Activated T-cell treated with anti-CD3 and anti-CD28 coated beads for 1 hour (primary cell): ENCODE results near the gene GRPEL2.

Experiments used
- DNase-seq: peaks from one replicate; pipeline ENCODE4 v3.0.0-alpha.2; 2020; ENCODE audit warnings: low read depth

Gene GRPEL2

GRCh38 chr5:149319174-149319573, 26.1 kb upstream of the GRPEL2 start:
- DNase-seq, result no peak

DNA sequence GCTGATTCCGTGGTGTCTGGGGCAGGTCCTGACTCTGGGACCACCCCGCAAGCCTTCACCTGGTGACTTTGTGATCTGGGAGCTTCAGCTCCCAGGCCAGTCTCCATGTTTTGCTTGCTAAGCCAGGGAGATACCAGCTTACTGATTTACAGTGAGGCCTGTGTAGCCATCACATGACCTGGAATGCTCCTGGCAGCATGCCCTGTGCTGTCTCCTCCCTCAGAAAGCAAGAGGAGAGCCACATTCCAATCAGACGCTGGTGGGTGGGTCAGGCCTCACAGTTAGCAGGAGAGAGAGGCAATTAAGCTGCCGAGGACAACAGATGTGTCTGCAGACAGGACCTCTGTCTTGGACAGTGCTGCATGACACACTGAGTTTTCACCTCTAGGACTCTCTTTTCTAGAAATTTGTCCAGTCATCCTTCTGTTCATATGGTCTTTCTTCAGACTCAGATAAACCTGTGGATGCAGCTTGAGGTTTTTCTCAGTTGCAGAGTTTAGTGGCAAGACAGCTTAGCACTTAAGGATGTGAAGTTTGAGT, 24.4 kb upstream of the GRPEL2 start:
- no peak for DNase-seq

GRCh38 chr5:149322518-149322917, 22.8 kb upstream of the GRPEL2 start:
- DNase-seq, result no peak

DNA sequence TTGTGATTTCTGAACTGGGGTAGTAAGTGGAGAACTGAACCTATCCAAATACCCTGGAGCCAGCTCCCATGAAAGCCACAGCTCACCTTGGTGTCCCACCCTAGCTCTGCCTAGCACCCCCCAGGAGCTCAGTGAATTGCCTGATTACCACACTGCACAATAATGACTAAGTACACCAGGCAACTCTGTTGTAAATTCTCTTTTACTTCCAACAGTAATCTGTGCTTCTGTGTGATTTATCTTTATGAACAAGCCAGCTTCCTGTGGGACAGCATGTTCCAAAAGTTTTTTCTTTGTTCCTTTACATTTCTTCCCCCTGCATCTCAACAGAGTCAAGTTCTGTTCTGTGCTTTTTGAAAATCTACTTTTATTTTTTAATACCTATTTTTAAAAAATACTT, 22.1 kb upstream of the GRPEL2 start:
- DNase-seq, result no peak

DNA sequence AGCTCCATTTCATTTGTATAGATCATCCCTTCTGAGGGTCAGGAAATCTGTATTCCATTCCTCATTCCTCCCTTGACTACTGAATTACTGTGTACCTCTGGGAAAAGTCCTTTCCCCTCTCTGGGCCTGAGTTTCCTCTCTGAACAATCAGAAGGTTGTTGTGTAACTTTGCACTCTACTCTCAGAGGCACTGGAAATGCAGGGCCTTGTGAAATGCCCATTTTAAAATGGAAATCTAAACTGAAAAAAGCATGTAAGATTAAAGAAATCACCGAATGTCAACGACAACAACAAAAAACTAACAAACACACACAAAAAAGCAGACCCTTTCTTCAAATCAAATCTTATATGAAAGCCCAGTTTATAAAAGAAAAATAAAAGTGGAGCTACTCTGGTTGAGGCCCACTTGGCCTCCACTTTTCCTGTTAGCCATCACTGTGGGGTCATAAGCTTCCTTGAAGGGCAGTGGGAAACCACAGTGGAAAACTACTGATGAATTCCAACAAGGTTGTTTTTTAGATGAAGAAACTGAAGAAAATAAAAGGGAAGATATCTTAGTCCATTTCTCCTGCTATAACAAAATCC, 21.6 kb upstream of the GRPEL2 start:
- no peak for DNase-seq

- no peak for DNase-seq
These were observed 20.7 kb upstream of the GRPEL2 start for GRCh38 chr5:149324641-149325040.

GRCh38 chr5:149325166-149325735, 20.0 kb upstream of the GRPEL2 start:
- DNase-seq, result no peak

- DNase-seq, result no peak
These were observed 19.4 kb upstream of the GRPEL2 start for GRCh38 chr5:149325894-149326293.

- no peak for DNase-seq
These were observed 18.7 kb upstream of the GRPEL2 start for GRCh38 chr5:149326611-149327010.

DNA sequence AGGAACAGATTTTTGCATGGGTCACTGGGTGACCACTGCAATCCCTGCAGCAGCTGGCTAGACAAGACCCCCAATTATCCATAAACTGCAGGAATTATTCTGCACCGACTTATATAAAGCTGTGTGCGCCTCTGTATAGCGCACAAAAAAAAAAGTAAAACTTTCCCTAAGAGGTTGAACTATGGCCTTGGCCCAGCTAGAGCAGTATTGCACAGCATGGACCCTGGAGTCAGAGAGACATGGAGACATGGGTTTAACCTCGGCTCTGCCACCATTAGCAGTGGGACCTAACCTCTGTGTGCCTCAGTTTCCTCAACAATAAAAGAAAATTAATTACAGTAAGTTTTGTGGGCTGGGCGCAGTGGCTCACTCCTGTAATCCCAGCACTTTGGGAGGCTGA, 17.1 kb upstream of the GRPEL2 start:
- no peak for DNase-seq

GRCh38 chr5:149333711-149334443, 11.4 kb upstream of the GRPEL2 start:
- DNase-seq, result no peak

DNA sequence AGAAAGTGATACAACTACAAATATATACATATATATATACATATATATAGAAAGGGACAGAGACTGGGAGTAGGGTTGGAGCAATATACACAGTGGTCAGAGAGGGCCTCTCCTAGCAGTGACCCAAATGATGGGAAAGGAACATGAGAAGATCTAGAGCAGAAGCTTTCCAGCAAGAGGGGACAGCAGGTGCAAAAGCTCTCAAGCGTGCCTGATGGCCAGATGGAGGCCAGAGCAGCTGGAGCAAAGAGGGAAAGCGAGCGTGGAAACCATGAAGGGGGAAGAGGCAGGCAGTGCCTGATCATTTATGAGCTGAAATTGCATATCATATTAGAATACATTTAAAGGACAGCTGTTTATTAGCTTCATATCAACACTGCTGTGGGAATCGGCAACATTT, 7.6 kb upstream of the GRPEL2 start:
- no peak for DNase-seq

DNA sequence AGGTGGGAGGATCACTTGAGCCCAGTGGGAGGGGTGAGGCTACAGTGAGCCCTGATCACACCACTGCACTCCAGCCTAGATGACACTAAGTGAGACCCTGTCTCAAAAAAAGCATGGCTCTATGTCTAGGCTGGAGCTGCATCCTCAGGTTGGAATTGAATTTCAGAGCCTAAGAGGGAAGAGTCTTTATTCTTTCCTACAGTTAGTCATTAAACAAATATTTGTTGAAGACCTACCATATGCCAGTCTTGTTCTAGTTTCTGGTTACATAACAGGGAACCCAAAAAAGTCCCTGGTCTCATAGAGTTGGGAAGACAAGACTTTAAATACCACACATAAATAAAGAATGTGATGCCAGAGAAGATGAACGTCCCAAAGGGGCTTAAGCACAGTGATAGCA, 6.9 kb upstream of the GRPEL2 start:
- no peak for DNase-seq

DNA sequence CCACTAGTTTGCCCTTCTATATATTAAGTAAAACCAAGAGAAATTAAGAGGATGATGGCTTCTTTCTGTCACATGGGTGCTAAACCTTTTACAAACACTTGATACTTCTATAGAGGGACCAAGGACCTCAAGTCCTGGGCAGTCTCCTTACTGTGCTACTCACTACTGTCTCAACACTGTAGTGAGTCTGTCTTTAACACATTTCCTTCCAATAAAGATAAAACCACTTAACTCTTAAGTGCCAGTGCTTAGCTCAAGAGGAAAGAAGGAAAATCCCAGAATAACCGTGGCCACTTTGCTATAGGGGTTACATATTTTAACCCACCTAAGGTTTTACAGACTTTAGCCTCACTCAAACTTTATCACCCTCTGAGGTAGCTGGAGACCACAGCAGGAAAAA, 4.4 kb upstream of the GRPEL2 start:
- no peak for DNase-seq

DNA sequence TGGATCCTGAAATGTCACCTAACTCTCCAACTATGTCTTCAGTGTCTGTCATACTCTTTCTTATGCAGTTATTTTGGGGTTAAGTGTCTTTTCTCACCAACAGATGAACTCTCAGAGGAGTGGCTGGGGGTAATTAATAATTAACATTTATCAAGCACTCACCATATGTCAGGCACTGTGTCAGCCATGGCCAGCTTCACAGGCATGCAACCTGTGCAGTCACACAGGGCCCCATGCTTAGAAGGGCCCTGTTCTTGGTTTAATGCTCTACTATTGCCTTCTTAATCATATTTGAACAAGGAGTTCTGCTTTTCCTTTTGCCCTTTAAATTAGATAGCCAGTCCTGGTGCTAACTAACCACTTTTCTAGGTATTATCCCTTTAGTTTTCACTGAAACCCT, 3.4 kb upstream of the GRPEL2 start:
- no peak for DNase-seq

DNA sequence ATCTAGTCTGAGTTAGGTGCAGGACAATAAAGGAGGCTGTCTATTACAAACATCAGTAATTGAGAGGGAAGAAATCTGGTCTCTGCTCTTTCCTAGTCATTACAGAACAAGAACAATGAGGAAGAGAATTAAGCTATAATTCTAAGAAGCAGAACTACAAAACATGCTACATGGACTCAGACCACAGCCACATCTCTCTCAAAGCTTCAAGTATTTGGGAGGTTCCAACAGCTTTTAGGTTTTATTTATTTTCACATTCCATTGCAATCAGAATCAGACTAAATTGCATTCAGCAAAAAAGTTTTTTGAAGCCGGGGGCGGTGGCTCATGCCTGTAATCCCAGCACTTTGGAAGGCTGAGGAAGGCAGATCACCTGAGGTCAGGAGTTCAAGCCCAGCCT, 1.1 kb upstream of the GRPEL2 start:
- no peak for DNase-seq

DNA sequence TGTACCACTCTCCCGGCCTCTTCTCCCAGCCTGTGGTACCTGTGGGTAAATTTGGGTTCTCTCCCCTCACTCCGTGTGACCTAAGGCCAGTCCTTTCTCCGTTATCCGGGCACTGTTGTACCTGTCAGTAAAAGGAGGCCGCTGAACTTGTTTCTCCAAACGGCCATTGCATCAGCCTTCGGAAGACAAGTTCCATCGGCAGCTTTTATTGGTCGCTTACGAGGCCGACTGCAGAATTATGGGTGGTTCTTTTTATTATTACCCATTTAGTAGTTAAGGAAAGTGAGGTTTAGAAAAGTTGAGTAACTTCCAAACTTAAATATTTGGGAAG, 558 bp downstream of the GRPEL2 start:
- DNase-seq, result no peak

DNA sequence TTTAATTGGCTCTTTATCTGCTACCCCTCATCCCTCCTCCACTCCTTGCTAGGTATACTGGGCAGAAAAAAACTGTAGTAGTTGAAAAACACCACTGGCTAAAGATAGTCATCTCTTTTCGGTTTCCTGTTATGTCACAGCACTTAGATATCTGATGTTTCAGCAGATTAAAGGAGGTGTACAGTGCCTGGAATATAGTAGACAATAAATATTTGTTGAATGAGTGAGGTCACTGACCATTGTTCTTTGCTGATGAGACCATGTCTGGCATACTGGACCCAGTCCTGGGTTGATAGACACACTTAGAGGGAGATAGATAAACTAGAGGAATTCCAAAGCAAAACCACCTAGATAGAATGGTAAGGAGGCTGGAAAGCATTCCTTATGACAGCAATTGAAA, 3.2 kb downstream of the GRPEL2 start:
- DNase-seq, result no peak

DNA sequence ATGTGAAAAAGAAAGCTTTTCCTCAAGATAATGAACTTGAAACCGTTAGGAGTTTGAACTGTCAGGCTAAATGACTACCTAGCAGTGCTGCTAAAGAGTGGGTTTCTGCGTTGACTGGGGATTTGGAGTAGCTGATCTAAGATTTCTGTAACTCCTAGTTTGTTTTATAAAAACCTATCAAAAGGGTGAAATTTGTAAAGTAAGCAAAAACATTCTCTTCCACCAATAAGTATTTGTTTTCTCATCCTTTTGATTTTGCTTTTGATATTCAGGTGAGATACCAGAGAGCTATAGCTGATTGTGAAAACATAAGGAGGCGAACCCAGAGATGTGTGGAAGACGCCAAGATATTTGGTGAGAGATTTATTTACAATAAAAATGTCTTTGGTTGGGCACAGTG, 4.1 kb downstream of the GRPEL2 start:
- DNase-seq, result no peak

DNA sequence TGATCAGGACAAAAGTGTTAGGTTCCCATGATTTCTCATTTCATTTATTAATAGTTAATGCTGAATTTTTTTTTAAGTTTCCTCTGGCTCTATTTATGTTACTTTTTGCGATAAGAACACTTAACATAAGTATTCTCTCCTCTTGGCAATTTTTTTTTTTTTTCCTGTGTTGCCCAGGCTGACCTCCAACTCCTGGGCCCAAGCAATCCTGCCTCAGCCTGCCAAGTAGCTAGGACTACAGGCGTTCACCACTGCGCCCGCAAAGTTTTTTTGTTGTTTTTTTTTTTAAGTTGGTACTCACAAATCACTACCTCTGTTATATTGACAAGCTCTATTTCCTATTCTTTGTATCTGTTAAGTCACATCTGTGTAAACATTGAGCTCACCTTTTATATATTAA, 6.9 kb downstream of the GRPEL2 start:
- DNase-seq, result no peak

GRCh38 chr5:149353911-149354310, 8.6 kb downstream of the GRPEL2 start:
- DNase-seq, result no peak

GRCh38 chr5:149355688-149356087, 10.4 kb downstream of the GRPEL2 start:
- no peak for DNase-seq

- DNase-seq, result no peak
These were observed 11.1 kb downstream of the GRPEL2 start for GRCh38 chr5:149356391-149356790.
